ENCODE data around the gene LRIT2.

Gene LRIT2

DNA sequence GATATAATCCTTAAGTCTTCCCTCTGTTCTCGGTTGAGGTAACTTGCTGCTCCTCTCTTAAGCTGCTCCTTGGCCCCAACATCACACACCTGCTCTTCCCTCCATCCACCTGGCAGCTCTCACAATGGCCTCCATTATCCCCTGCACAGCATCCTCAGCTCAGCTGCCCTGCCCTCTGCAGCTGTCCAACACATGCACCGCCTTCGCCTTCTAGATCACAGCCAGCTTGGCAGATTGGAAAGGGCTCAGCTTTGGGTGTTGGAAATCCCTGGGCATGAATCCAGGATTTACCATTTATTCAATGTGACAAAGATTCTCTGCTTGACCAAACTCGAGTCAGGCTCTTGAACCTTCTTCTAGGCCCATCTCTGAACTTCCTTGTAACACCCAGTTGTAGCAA is 40.1 kb upstream of the LRIT2 start:
- H3K36me3 ChIP-seq, result no peaks in the 10 kb centered on the region
- H3K4me3 ChIP-seq, result no peak overlapping the region
- no peak overlapping the region for H3K27ac ChIP-seq
- intact Hi-C loops (cut with DNase I; ENCODE audit: low total_unique reads), result loop anchor here (2.0 kb wide), 1 partner anchor 271 kb away; no protein-coding TSS in a partner anchor
- no peaks in the 10 kb centered on the region for H3K4me1 ChIP-seq
- peaks cover 0 to 43% of the 10 kb centered on the region in 2 donors for H3K27me3 ChIP-seq
- no peaks in the 10 kb centered on the region for H3K9me3 ChIP-seq
- TF ChIP-seq CTCF (IDR thresholded peaks at IDR 0.05), result no peak
- no peak for DNase-seq

DNA sequence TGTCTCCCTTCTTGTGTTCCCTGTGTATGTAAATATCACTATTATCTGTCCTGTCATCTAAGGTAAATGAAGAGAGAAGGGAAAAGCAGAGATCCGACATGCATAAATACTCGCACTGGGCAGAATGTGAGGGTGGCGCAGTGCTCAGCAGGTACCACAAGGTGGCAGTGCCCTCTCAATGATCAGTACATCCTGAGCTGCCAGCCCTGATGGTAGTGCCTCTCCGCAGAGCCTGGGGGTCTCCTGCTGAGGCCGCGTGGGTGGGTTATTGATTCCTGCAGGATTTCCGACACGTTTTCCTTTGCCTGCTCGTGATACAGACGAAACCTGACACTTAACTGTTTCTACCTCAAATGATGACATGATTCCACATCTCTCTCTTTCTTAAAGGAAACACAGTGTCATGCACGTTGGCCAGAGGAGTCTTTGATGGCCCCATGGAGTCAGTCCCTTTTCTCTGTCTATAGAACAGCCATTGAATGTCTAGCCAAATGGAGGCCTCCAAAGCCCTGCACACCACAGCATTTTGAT is 39.3 kb upstream of the LRIT2 start:
- H3K4me1 ChIP-seq, result no peaks in the 10 kb centered on the region
- intact Hi-C loops (cut with DNase I; ENCODE audit: low total_unique reads), result loop anchor here (2.0 to 5.0 kb wide), 2 partner anchors 113 to 272 kb away; no protein-coding TSS in a partner anchor
- H3K36me3 ChIP-seq, result no peaks in the 10 kb centered on the region
- H3K4me3 ChIP-seq, result no peak overlapping the region
- no peak overlapping the region for H3K27ac ChIP-seq
- peak; percentile 73 to 75 for DNase-seq
- TF ChIP-seq CTCF (IDR thresholded peaks at IDR 0.05), result peak; percentile 86 to 89
- H3K9me3 ChIP-seq, result no peaks in the 10 kb centered on the region
- H3K27me3 ChIP-seq, result peaks cover 0 to 45% of the 10 kb centered on the region in 2 donors

GRCh38 chr10:84263716-84264115 is 38.4 kb upstream of the LRIT2 start:
- H3K27ac ChIP-seq, result no peak overlapping the region
- no peak for DNase-seq
- intact Hi-C loops (cut with DNase I; ENCODE audit: low total_unique reads), result loop anchor here (2.0 to 5.0 kb wide), 2 partner anchors 114 to 273 kb away; no protein-coding TSS in a partner anchor
- H3K27me3 ChIP-seq, result peaks cover 0 to 46% of the 10 kb centered on the region in 2 donors
- no peaks in the 10 kb centered on the region for H3K9me3 ChIP-seq
- no peaks in the 10 kb centered on the region for H3K4me1 ChIP-seq
- no peaks in the 10 kb centered on the region for H3K36me3 ChIP-seq
- no peak overlapping the region for H3K4me3 ChIP-seq
- no peak for TF ChIP-seq CTCF (IDR thresholded peaks at IDR 0.05)

GRCh38 chr10:84262190-84262956 is 37.0 kb upstream of the LRIT2 start:
- intact Hi-C loops (cut with DNase I; ENCODE audit: low total_unique reads), result loop anchor here (5.0 kb wide), 1 partner anchor 115 kb away; no protein-coding TSS in a partner anchor
- no peak for TF ChIP-seq CTCF (IDR thresholded peaks at IDR 0.05)
- no peaks in the 10 kb centered on the region for H3K9me3 ChIP-seq
- peaks cover 0 to 56% of the 10 kb centered on the region in 2 donors for H3K27me3 ChIP-seq
- no peak for DNase-seq
- no peaks in the 10 kb centered on the region for H3K36me3 ChIP-seq
- no peak overlapping the region for H3K27ac ChIP-seq
- no peak overlapping the region for H3K4me3 ChIP-seq
- no peaks in the 10 kb centered on the region for H3K4me1 ChIP-seq

DNA sequence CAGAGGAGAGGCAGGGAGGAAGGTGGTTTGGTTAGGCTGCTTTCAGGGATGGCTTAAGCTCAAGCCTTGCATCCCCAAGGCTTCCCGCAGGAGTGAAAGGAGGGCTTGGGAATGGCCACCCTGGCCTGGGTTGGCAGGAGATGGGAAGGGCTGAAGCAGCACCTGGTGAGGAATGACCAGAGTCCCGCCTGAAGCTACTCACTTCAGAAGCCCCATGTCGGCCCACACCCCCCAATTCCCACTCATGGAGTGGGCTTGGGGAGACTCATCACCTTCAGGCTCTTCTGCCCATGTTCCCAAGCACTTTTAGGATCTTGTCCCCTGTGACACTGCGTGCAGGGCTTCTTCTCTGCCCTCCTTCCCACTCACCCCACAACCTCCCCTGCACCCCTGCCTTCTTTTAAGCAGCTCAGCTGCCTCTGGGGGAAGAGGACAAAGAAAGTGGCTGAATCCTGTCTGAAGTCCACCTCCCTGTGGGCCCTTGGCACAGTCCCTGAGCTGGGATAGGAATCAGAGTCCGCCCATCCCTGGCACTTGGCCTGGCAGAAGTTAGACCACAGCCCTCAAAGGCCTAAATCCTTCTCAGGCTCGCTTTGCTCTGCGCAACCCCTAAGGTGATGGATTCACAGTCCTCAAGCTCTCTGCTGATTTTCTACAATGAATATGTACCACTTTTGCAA is 36.0 kb upstream of the LRIT2 start:
- no peak for DNase-seq
- no peak overlapping the region for H3K27ac ChIP-seq
- no peak for TF ChIP-seq CTCF (IDR thresholded peaks at IDR 0.05)
- peaks cover 0 to 61% of the 10 kb centered on the region in 2 donors for H3K27me3 ChIP-seq
- no peak overlapping the region for H3K4me3 ChIP-seq
- H3K9me3 ChIP-seq, result no peaks in the 10 kb centered on the region
- peaks cover 0 to 5% (median 0%) of the 10 kb centered on the region in 4 donors for H3K4me1 ChIP-seq
- intact Hi-C loops (cut with DNase I; ENCODE audit: low total_unique reads), result loop anchor here (5.0 kb wide), 1 partner anchor 116 kb away; no protein-coding TSS in a partner anchor
- no peaks in the 10 kb centered on the region for H3K36me3 ChIP-seq

Measured in tibial artery (tissue), 4 donors.